Mammary epithelial cell (primary cell): Measurements from ENCODE around the gene MAD2L1BP.

ENCODE experiments used
- CTCF ChIP-seq, 2 donors: IDR thresholded peaks in 1 of 2; conservative IDR thresholded peaks in 1 of 2; 2 replicates each; pipeline ENCODE4 v1.5.1; 2011 to 2012; ENCODE audit warnings: inconsistent platforms in 2 of 2, low read length in 2 of 2, mild to moderate bottlenecking in 2 of 2, control low read depth in 1 of 2, low read depth in 1 of 2; ENCODE audit not compliant: insufficient read depth in 1 of 2; ENCODE audit errors: extremely low read depth in 1 of 2
- EZH2 ChIP-seq: IDR thresholded peaks from 2 replicates; pipeline ENCODE4 v1.6.1; 2012; ENCODE audit warnings: low read length, inconsistent platforms, borderline replicate concordance

- TF ChIP-seq CTCF (conservative IDR thresholded peaks at IDR 0.05 in 1 of 2, IDR thresholded peaks at IDR 0.05 in 1 of 2; ENCODE audit: extremely low read depth in 1 of 2, insufficient read depth in 1 of 2, low read depth in 1 of 2, low read length in 2 of 2): no peak
- TF ChIP-seq EZH2: no peak
These were observed 47.2 kb downstream of the MAD2L1BP start for GRCh38 chr6:43682724-43683429.
